Lung (tissue), 16 donors: ENCODE results near the gene PCDHGB3. TPM values are rescaled to one million over a fixed set of nuclear protein-coding genes. Genes with fewer than 3 reads are reported as not detected.
A peak's percentile ranks its signal among the peaks of the same experiment; 100 is the strongest.

Source experiments
- ATAC-seq: fragments of 200-7000 bp; cut with Tn5 transposase; one replicate; pipeline ENCODE4 v1.9.1; 2020; ENCODE audit warnings: moderate number of reproducible peaks; ENCODE audit not compliant: insufficient read depth, low FRiP score
- DNase-seq, 3 donors: peaks; one replicate each; pipeline ENCODE4 v3.0.0-alpha.2; 2013 to 2017
- H3K27ac ChIP-seq, 2 donors: one replicate each; pipeline ENCODE4 v1.5.1; 2013; ENCODE audit warnings: mild to moderate bottlenecking in 2 of 2, moderate library complexity in 2 of 2, control low read depth in 1 of 2, inconsistent platforms in 1 of 2, low read depth in 1 of 2, low read length in 1 of 2
- H3K27me3 ChIP-seq, 3 donors: one replicate each; pipeline ENCODE4 v1.5.1; 2013; ENCODE audit warnings: low read length in 2 of 3; ENCODE audit not compliant: control insufficient read depth in 3 of 3, insufficient read depth in 3 of 3
- H3K36me3 ChIP-seq, 4 donors: one replicate each; pipeline ENCODE4 v1.5.1; 2013; ENCODE audit warnings: low read length in 4 of 4, mild to moderate bottlenecking in 1 of 4, moderate library complexity in 1 of 4; ENCODE audit not compliant: control insufficient read depth in 4 of 4, insufficient read depth in 4 of 4
- H3K4me1 ChIP-seq, 5 donors: one replicate each; pipeline ENCODE4 v1.5.1; 2013; ENCODE audit warnings: low read length in 5 of 5, mild to moderate bottlenecking in 2 of 5, moderate library complexity in 1 of 5; ENCODE audit not compliant: control insufficient read depth in 5 of 5, insufficient read depth in 5 of 5
- H3K4me3 ChIP-seq: one replicate; pipeline ENCODE4 v1.5.1; 2013; ENCODE audit warnings: mild to moderate bottlenecking, control low read depth, moderate library complexity
- H3K9ac ChIP-seq, 2 donors: one replicate each; pipeline ENCODE4 v1.5.1; 2013; ENCODE audit warnings: low read length in 2 of 2, control low read depth in 1 of 2; ENCODE audit not compliant: insufficient read depth in 1 of 2
- H3K9me3 ChIP-seq, 4 donors: one replicate each; pipeline ENCODE4 v1.5.1; 2013; ENCODE audit warnings: low read length in 3 of 4, mild to moderate bottlenecking in 1 of 4, moderate library complexity in 1 of 4; ENCODE audit not compliant: control insufficient read depth in 4 of 4, insufficient read depth in 3 of 4
- WGBS, 2 donors: extraction: QIAGEN DNeasy Blood & Tissue Kit; methylation state at CpG; one replicate each; pipeline ENCODE4 v1.1.7; 2013; 5-methylcytosine and 5-hydroxymethylcytosine counted together
- long read RNA-seq, 5 donors: transcript quantifications; one replicate each; lab custom pipeline, GENCODE V29; 2026
- polyA plus RNA-seq, 2 donors: library from polyadenylated mRNA; stranded (reverse); fragments of 200-250 nt; gene quantifications; one replicate each; pipeline ENCODE4 v1.2.1, GENCODE V29; 2013
- total RNA-seq, 2 donors: library from RNA; depleted of rRNA in 1 of 2; stranded (reverse); fragments of >200 nt in 1 of 2; gene quantifications; one replicate each; pipeline ENCODE4 v1.2.1, GENCODE V29; 2014 to 2021
- TF ChIP-seq, protein P1 (sequence below): IDR thresholded peaks from 2 replicates; pipeline ENCODE4 v1.5.1; 2012; ENCODE audit warnings: mild to moderate bottlenecking; ENCODE audit errors: control extremely low read depth, extremely low read depth
- donor health status: control.
- donor health status: control.
- donor health status: Bipolar disorder and iron deficiency.
- donor health status: healthy.
- donor health status: DM: yes; HTN: yes; CAD: no.

Gene PCDHGB3
- 1 to 10 TPM; 3.2 to 7.9 TPM for total RNA-seq
- polyA plus RNA-seq, result under 1 TPM; 0.18 to 0.24 TPM
- long read RNA-seq, donor 1, partial matches to known transcripts, result 0 of 1 reads
- long read RNA-seq, donor 1, other reads (novel, unspliced or antisense), result 0 of 1 reads
- long read RNA-seq, donor 2, partial matches to known transcripts, result 0 of 1 reads
- long read RNA-seq, donor 2, other reads (novel, unspliced or antisense), result 0 of 1 reads
- long read RNA-seq, donor 3, full-length matches to known transcripts, result 3 of 3 reads
- long read RNA-seq, donor 3, partial matches to known transcripts, result 0 of 3 reads
- long read RNA-seq, donor 3, other reads (novel, unspliced or antisense), result 0 of 3 reads
- long read RNA-seq, donor 4, result 0 reads
- long read RNA-seq, donor 5, partial matches to known transcripts, result 0 of 1 reads
- long read RNA-seq, donor 5, other reads (novel, unspliced or antisense), result 0 of 1 reads

- H3K4me1 ChIP-seq, result no peaks in the 10 kb centered on the region
- ATAC-seq (no peak), DNase-seq (peak in 2 of 3 donors; percentile 29 to 30)
- H3K4me3 ChIP-seq, result no peak within 1 kb of the TSS
- H3K27ac ChIP-seq, result no peak within 1 kb of the TSS
- peaks cover 0 to 7% (median 0%) of the 10 kb centered on the region in 4 donors for H3K36me3 ChIP-seq
- peaks cover 0 to 56% (median 26%) of the 10 kb centered on the region in 4 donors for H3K9me3 ChIP-seq
- TF ChIP-seq, protein P1, sequence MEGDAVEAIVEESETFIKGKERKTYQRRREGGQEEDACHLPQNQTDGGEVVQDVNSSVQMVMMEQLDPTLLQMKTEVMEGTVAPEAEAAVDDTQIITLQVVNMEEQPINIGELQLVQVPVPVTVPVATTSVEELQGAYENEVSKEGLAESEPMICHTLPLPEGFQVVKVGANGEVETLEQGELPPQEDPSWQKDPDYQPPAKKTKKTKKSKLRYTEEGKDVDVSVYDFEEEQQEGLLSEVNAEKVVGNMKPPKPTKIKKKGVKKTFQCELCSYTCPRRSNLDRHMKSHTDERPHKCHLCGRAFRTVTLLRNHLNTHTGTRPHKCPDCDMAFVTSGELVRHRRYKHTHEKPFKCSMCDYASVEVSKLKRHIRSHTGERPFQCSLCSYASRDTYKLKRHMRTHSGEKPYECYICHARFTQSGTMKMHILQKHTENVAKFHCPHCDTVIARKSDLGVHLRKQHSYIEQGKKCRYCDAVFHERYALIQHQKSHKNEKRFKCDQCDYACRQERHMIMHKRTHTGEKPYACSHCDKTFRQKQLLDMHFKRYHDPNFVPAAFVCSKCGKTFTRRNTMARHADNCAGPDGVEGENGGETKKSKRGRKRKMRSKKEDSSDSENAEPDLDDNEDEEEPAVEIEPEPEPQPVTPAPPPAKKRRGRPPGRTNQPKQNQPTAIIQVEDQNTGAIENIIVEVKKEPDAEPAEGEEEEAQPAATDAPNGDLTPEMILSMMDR, result no peak
- H3K9ac ChIP-seq, result no peak within 1 kb of the TSS
- peaks cover 0 to 3% (median 3%) of the 10 kb centered on the region in 3 donors for H3K27me3 ChIP-seq
- WGBS, 2 donors, result 17 to 19% methylated on average over 32 of the region's 32 CpGs
These were observed at the start of gene PCDHGB3 for GRCh38 chr5:141369994-141370848. TSS of gene PCDHGB3 (plus strand) at chr5:141370242. CDS start at chr5:141370395, 153 bp downstream.

- DNase-seq (no peak), ATAC-seq (no peak)
- Histone ChIP-seq H3K9ac (no peak overlapping the region), H3K4me1 (peaks cover 0 to 9% (median 0%) of the 10 kb centered on the region in 5 donors), H3K36me3 (peaks cover 0 to 24% (median 15%) of the 10 kb centered on the region in 4 donors), H3K4me3 (no peak overlapping the region), H3K27ac (no peak overlapping the region), H3K27me3 (peaks cover 0 to 4% (median 0%) of the 10 kb centered on the region in 3 donors), H3K9me3 (peaks cover 17 to 32% (median 27%) of the 10 kb centered on the region in 4 donors)
- WGBS, 2 donors, result 86 to 94% methylated on average over 3 of the region's 3 CpGs
- TF ChIP-seq, protein P1, result no peak
These were observed 47.8 kb upstream of the PCDHGB3 start for GRCh38 chr5:141322261-141322660.

DNA sequence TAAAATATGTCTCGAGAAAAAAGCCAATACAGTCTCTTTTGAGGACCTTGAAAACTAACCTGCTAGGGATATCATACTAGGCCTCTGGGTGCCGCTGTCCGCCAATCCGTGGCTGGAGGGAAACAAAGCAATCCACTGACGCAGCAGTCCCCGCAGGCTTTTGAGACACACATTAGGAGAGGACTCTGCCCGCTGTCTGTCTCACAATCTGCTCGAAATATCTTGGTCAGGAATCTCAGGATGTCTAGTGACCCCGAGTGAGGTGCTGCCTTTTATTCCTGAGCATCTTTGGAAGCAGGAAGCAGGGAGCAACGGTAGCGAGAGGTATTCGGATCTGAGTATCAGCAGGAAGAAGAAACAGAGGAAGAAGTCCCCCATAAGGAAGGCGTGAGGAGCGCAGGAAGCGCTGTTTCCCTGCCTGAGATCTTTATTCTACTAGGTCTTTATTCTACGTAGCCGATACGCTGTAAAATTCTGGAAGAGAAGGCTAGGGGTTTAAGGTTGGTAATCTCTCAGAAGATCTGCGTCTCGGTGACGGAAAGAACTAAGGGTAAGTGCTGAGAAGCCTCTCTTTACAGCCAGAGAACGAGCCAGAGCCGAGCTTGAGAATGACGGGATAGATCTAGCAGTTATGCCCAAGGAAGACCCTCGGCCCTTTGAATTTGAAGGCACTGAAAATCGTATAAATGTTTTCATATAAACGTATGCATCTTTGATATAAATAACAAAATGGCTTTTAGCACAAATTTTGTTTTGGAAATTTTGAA, 43.8 kb upstream of the PCDHGB3 start:
- H3K27me3 ChIP-seq, result peaks cover 0 to 4% (median 0%) of the 10 kb centered on the region in 3 donors
- TF ChIP-seq, protein P1, result peak; percentile 3
- H3K4me3 ChIP-seq, result peak overlapping the region; percentile 10
- H3K4me1 ChIP-seq, result peaks cover 0 to 2% (median 0%) of the 10 kb centered on the region in 5 donors
- H3K27ac ChIP-seq, result peak overlapping the region in 1 of 2 donors; percentile 66
- 12 to 13% methylated on average over 27 of the region's 27 CpGs for WGBS, 2 donors
- ATAC-seq, result peak; percentile 58
- peaks cover 0 to 36% (median 13%) of the 10 kb centered on the region in 4 donors for H3K9me3 ChIP-seq
- H3K36me3 ChIP-seq, result no peaks in the 10 kb centered on the region
- H3K9ac ChIP-seq, result peak overlapping the region; percentile 37 to 64
- peak; percentile 61 to 76 (median 67) for DNase-seq
